Measurements from ENCODE around the gene PROP1. TPM values are rescaled to one million over a fixed set of nuclear protein-coding genes. Genes with fewer than 3 reads are reported as not detected.
"Not testable (repeated sequence)": the region's sequence is repeated elsewhere in the genome, so short reads cannot be mapped to it uniquely, and the experiment has no call there.

Gene PROP1
- total and polyA plus RNA-seq, 4 donors: not detected

- H3K4me1 ChIP-seq (ENCODE audit: control insufficient read depth in 4 of 4, insufficient read depth in 4 of 4, low read length in 3 of 4); H3K9me3 ChIP-seq (ENCODE audit: control insufficient read depth in 4 of 4, low read length in 3 of 4); H3K9ac ChIP-seq (ENCODE audit: low read depth in 1 of 2, low read length in 2 of 2); DNase-seq (ENCODE audit: low spot score); H3K4me3 ChIP-seq (ENCODE audit: low read depth in 1 of 3, low read length in 3 of 3); H3K27me3 ChIP-seq (ENCODE audit: control insufficient read depth in 4 of 4, insufficient read depth in 4 of 4, low read length in 3 of 4); H3K27ac ChIP-seq (ENCODE audit: low read depth in 1 of 2, low read length in 2 of 2); H3K36me3 ChIP-seq (ENCODE audit: control insufficient read depth in 4 of 4, insufficient read depth in 3 of 4, low read depth in 1 of 4, low read length in 3 of 4): not testable (repeated sequence)
- 48% methylated on average over 5 of the region's 8 CpGs for WGBS
These were observed 18.4 kb downstream of the PROP1 start for GRCh38 chr5:177977600-177977999.

GRCh38 chr5:177973066-177973635 is 22.9 kb downstream of the PROP1 start:
- Histone ChIP-seq H3K9ac (ENCODE audit: low read depth in 1 of 2, low read length in 2 of 2) (no peak overlapping the region), H3K36me3 (ENCODE audit: control insufficient read depth in 4 of 4, insufficient read depth in 3 of 4, low read depth in 1 of 4, low read length in 3 of 4) (no peaks in the 10 kb centered on the region), H3K9me3 (ENCODE audit: control insufficient read depth in 4 of 4, low read length in 3 of 4) (no peaks in the 10 kb centered on the region), H3K4me1 (ENCODE audit: control insufficient read depth in 4 of 4, insufficient read depth in 4 of 4, low read length in 3 of 4) (no peaks in the 10 kb centered on the region), H3K27ac (ENCODE audit: low read depth in 1 of 2, low read length in 2 of 2) (no peak overlapping the region), H3K4me3 (ENCODE audit: low read depth in 1 of 3, low read length in 3 of 3) (no peak overlapping the region), H3K27me3 (ENCODE audit: control insufficient read depth in 4 of 4, insufficient read depth in 4 of 4, low read length in 3 of 4) (no peaks in the 10 kb centered on the region)
- TF ChIP-seq, protein P1, sequence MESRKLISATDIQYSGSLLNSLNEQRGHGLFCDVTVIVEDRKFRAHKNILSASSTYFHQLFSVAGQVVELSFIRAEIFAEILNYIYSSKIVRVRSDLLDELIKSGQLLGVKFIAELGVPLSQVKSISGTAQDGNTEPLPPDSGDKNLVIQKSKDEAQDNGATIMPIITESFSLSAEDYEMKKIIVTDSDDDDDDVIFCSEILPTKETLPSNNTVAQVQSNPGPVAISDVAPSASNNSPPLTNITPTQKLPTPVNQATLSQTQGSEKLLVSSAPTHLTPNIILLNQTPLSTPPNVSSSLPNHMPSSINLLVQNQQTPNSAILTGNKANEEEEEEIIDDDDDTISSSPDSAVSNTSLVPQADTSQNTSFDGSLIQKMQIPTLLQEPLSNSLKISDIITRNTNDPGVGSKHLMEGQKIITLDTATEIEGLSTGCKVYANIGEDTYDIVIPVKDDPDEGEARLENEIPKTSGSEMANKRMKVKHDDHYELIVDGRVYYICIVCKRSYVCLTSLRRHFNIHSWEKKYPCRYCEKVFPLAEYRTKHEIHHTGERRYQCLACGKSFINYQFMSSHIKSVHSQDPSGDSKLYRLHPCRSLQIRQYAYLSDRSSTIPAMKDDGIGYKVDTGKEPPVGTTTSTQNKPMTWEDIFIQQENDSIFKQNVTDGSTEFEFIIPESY (IDR thresholded peaks at IDR 0.05): no peak
- TF ChIP-seq RXRA (IDR thresholded peaks at IDR 0.05): no peak
- TF ChIP-seq HNF4A (conservative IDR thresholded peaks at IDR 0.05): no peak
- no peak for TF ChIP-seq MAX (IDR thresholded peaks at IDR 0.05)
- no peak for TF ChIP-seq FOXA1 (IDR thresholded peaks at IDR 0.05)
- DNase-seq (ENCODE audit: low spot score): no peak
- WGBS: 86% methylated on average over 5 of the region's 5 CpGs

- TF ChIP-seq EGR1 (IDR thresholded peaks at IDR 0.05; ENCODE audit: low read depth in 2 of 2) (no peak), TAF1 (conservative IDR thresholded peaks at IDR 0.05) (no peak), FOXA2 (IDR thresholded peaks at IDR 0.05) (no peak), CTCF (IDR thresholded peaks at IDR 0.05; ENCODE audit: low read depth, low read length, missing input control) (no peak), MAX (IDR thresholded peaks at IDR 0.05) (no peak), JUND (IDR thresholded peaks at IDR 0.05) (no peak)
- Histone ChIP-seq H3K4me3 (ENCODE audit: low read depth in 1 of 3, low read length in 3 of 3) (no peak overlapping the region), H3K36me3 (ENCODE audit: control insufficient read depth in 4 of 4, insufficient read depth in 3 of 4, low read depth in 1 of 4, low read length in 3 of 4) (no peaks in the 10 kb centered on the region), H3K4me1 (ENCODE audit: control insufficient read depth in 4 of 4, insufficient read depth in 4 of 4, low read length in 3 of 4) (no peaks in the 10 kb centered on the region), H3K9ac (ENCODE audit: low read depth in 1 of 2, low read length in 2 of 2) (no peak overlapping the region), H3K27me3 (ENCODE audit: control insufficient read depth in 4 of 4, insufficient read depth in 4 of 4, low read length in 3 of 4) (no peaks in the 10 kb centered on the region), H3K9me3 (ENCODE audit: control insufficient read depth in 4 of 4, low read length in 3 of 4) (no peaks in the 10 kb centered on the region), H3K27ac (ENCODE audit: low read depth in 1 of 2, low read length in 2 of 2) (no peak overlapping the region)
- no peak for DNase-seq (ENCODE audit: low spot score)
- WGBS: 79% methylated on average over 4 of the region's 4 CpGs
These were observed 23.4 kb downstream of the PROP1 start for GRCh38 chr5:177972613-177973012.

- H3K27me3 ChIP-seq (ENCODE audit: control insufficient read depth in 4 of 4, insufficient read depth in 4 of 4, low read length in 3 of 4): not testable (repeated sequence)
These were observed 24.0 kb downstream of the PROP1 start for GRCh38 chr5:177972014-177972413.

More at GRCh38 chr5:177972014-177972413, 24.0 kb downstream of the PROP1 start:
- H3K36me3 ChIP-seq (ENCODE audit: control insufficient read depth in 4 of 4, insufficient read depth in 3 of 4, low read depth in 1 of 4, low read length in 3 of 4); H3K27ac ChIP-seq (ENCODE audit: low read depth in 1 of 2, low read length in 2 of 2); H3K4me3 ChIP-seq (ENCODE audit: low read depth in 1 of 3, low read length in 3 of 3); H3K9ac ChIP-seq (ENCODE audit: low read depth in 1 of 2, low read length in 2 of 2); H3K9me3 ChIP-seq (ENCODE audit: control insufficient read depth in 4 of 4, low read length in 3 of 4); H3K4me1 ChIP-seq (ENCODE audit: control insufficient read depth in 4 of 4, insufficient read depth in 4 of 4, low read length in 3 of 4); DNase-seq (ENCODE audit: low spot score): not testable (repeated sequence)
- WGBS: 95% methylated on average over 10 of the region's 10 CpGs
